ENCODE results near the gene ZMYM2. TPM values are rescaled to one million over a fixed set of nuclear protein-coding genes. Genes with fewer than 3 reads are reported as not detected.
"Not testable (repeated sequence)": the region's sequence is repeated elsewhere in the genome, so short reads cannot be mapped to it uniquely, and the experiment has no call there.

ZMYM2 gene
- total RNA-seq, 1 donor from 2014 or later = 109 TPM

DNA sequence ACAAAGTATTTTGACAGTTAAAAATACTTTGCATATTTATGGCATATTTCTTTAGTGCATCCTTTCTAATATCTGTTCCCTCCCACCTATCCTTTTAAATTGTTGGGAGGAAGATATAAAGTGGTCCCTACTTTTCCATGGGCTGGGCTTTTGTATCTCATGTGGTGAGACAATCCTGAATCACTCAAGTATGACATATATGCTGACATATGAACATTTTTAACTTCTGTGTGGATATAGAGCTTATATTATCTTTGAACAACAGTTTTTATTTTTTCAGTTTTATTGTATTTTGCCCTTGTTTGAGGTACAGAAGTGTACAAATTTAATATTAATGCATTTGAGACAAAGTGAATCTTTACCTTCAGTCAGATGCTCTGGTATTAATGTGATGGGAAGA is 3.4 kb downstream of the ZMYM2 start:
- Histone ChIP-seq H4K20me1 (ENCODE audit: insufficient read depth, low read length) (peaks cover 60% of the 10 kb centered on the region), H2AFZ (ENCODE audit: low read depth, low read length) (no peak overlapping the region), H3K27ac (ENCODE audit: low read depth, low read length) (no peak overlapping the region), H3K27me3 (ENCODE audit: insufficient read depth, low read length) (no peaks in the 10 kb centered on the region), H3K36me3 (ENCODE audit: insufficient read depth, low read length) (peaks cover 8% of the 10 kb centered on the region), H3K4me1 (ENCODE audit: insufficient read depth, low read length) (peaks cover 18% of the 10 kb centered on the region), H3K9me3 (ENCODE audit: insufficient read depth, low read depth, low read length) (no peaks in the 10 kb centered on the region), H3K4me2 (ENCODE audit: low read length) (peak overlapping the region; percentile 97), H3K9ac (ENCODE audit: low read length) (no peak overlapping the region), H3K79me2 (ENCODE audit: insufficient read depth, low read length) (peaks cover 75% of the 10 kb centered on the region), H3K4me3 (ENCODE audit: insufficient read depth, low read depth, low read length) (no peak overlapping the region)
- Mint-ChIP-seq H3K9me3 (ENCODE audit: unreplicated experiment) (no peaks in the 10 kb centered on the region), H3K36me3 (ENCODE audit: low read depth, unreplicated experiment) (peaks cover 6% of the 10 kb centered on the region), H3K27ac (ENCODE audit: unreplicated experiment) (no peak overlapping the region), H3K4me1 (ENCODE audit: low read depth, unreplicated experiment) (peaks cover 9% of the 10 kb centered on the region), H3K27me3 (ENCODE audit: low read depth, unreplicated experiment) (no peaks in the 10 kb centered on the region), H3K4me3 (ENCODE audit: unreplicated experiment) (peak overlapping the region; percentile 95)
- FAIRE-seq (no peak), DNase-seq (ENCODE audit: low read depth) (no peak)
- TF ChIP-seq, protein P1, sequence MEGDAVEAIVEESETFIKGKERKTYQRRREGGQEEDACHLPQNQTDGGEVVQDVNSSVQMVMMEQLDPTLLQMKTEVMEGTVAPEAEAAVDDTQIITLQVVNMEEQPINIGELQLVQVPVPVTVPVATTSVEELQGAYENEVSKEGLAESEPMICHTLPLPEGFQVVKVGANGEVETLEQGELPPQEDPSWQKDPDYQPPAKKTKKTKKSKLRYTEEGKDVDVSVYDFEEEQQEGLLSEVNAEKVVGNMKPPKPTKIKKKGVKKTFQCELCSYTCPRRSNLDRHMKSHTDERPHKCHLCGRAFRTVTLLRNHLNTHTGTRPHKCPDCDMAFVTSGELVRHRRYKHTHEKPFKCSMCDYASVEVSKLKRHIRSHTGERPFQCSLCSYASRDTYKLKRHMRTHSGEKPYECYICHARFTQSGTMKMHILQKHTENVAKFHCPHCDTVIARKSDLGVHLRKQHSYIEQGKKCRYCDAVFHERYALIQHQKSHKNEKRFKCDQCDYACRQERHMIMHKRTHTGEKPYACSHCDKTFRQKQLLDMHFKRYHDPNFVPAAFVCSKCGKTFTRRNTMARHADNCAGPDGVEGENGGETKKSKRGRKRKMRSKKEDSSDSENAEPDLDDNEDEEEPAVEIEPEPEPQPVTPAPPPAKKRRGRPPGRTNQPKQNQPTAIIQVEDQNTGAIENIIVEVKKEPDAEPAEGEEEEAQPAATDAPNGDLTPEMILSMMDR (IDR thresholded peaks at IDR 0.05; ENCODE audit: insufficient read depth, low read depth, low read length) = no peak
- TF ChIP-seq EZH2 (IDR thresholded peaks at IDR 0.05; ENCODE audit: insufficient read depth, low read length) = no peak

DNA sequence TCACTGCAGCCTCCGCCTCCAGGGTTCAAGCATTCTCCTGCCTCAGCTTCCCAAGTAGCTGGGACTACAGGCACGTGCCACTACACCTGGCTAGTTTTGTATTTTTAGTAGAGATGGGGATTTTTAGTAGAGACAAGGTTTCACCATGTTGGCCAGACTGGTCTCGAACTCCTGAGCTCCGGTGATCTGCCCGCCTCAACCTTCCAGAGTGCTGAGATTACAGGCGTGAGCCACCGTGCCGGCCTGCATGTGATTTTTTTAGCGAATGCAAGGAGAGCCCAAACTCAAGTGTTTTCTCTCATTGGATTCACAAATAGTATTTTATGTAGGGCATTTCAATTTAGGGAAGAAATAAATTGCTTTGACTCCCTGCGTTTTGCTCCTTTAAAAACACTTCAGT is 4.4 kb downstream of the ZMYM2 start:
- no peak overlapping the region for H3K4me2 ChIP-seq (ENCODE audit: low read length)
- peaks cover 13% of the 10 kb centered on the region for H3K4me1 Mint-ChIP-seq (ENCODE audit: low read depth, unreplicated experiment)
- no peak overlapping the region for H3K27ac Mint-ChIP-seq (ENCODE audit: unreplicated experiment)
- peaks cover 70% of the 10 kb centered on the region for H4K20me1 ChIP-seq (ENCODE audit: insufficient read depth, low read length)
- H3K36me3 Mint-ChIP-seq (ENCODE audit: low read depth, unreplicated experiment) = peaks cover 9% of the 10 kb centered on the region
- DNase-seq (ENCODE audit: low read depth) (no peak), FAIRE-seq (no peak)
- no peaks in the 10 kb centered on the region for H3K27me3 ChIP-seq (ENCODE audit: insufficient read depth, low read length)
- H3K27ac ChIP-seq (ENCODE audit: low read depth, low read length) = no peak overlapping the region
- H3K4me3 Mint-ChIP-seq (ENCODE audit: unreplicated experiment) = peak overlapping the region; percentile 69
- no peak overlapping the region for H3K4me3 ChIP-seq (ENCODE audit: insufficient read depth, low read depth, low read length)
- no peaks in the 10 kb centered on the region for H3K9me3 ChIP-seq (ENCODE audit: insufficient read depth, low read depth, low read length)
- TF ChIP-seq, protein P1 (IDR thresholded peaks at IDR 0.05; ENCODE audit: insufficient read depth, low read depth, low read length) = no peak
- TF ChIP-seq EZH2 (IDR thresholded peaks at IDR 0.05; ENCODE audit: insufficient read depth, low read length) = no peak
- no peaks in the 10 kb centered on the region for H3K27me3 Mint-ChIP-seq (ENCODE audit: low read depth, unreplicated experiment)
- H3K9ac ChIP-seq (ENCODE audit: low read length) = no peak overlapping the region
- peaks cover 85% of the 10 kb centered on the region for H3K79me2 ChIP-seq (ENCODE audit: insufficient read depth, low read length)
- H2AFZ ChIP-seq (ENCODE audit: low read depth, low read length) = no peak overlapping the region
- peaks cover 18% of the 10 kb centered on the region for H3K4me1 ChIP-seq (ENCODE audit: insufficient read depth, low read length)
- no peaks in the 10 kb centered on the region for H3K9me3 Mint-ChIP-seq (ENCODE audit: unreplicated experiment)
- peaks cover 9% of the 10 kb centered on the region for H3K36me3 ChIP-seq (ENCODE audit: insufficient read depth, low read length)

DNA sequence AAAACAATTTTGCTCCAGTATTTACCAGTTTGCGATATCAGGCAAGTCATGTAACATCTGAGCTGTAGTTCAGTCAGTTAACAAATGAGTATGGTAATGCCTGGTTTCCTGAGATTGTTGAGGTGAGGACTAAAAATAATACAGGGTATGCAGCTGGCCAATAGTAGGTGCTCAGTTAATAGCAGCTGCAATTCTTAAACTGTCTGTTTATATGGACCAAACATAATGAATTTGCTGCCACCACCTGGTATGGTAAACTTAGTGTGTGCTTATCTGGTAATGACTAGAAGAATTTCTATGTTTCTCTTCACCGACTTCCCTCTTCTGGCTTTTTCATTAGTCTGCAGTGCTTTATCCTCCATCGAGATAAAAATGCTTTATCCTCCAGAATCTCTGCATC is 9.1 kb downstream of the ZMYM2 start:
- peaks cover 98% of the 10 kb centered on the region for H3K79me2 ChIP-seq (ENCODE audit: insufficient read depth, low read length)
- Mint-ChIP-seq H3K9me3 (ENCODE audit: unreplicated experiment) (no peaks in the 10 kb centered on the region), H3K27me3 (ENCODE audit: low read depth, unreplicated experiment) (no peaks in the 10 kb centered on the region), H3K36me3 (ENCODE audit: low read depth, unreplicated experiment) (peaks cover 15% of the 10 kb centered on the region), H3K27ac (ENCODE audit: unreplicated experiment) (no peak overlapping the region), H3K4me3 (ENCODE audit: unreplicated experiment) (no peak overlapping the region), H3K4me1 (ENCODE audit: low read depth, unreplicated experiment) (peaks cover 9% of the 10 kb centered on the region)
- H4K20me1 ChIP-seq (ENCODE audit: insufficient read depth, low read length) = peaks cover 76% of the 10 kb centered on the region
- H3K36me3 ChIP-seq (ENCODE audit: insufficient read depth, low read length) = peaks cover 9% of the 10 kb centered on the region
- no peaks in the 10 kb centered on the region for H3K4me1 ChIP-seq (ENCODE audit: insufficient read depth, low read length)
- no peaks in the 10 kb centered on the region for H3K27me3 ChIP-seq (ENCODE audit: insufficient read depth, low read length)
- H3K4me2 ChIP-seq (ENCODE audit: low read length) = no peak overlapping the region
- no peak for FAIRE-seq
- no peaks in the 10 kb centered on the region for H3K9me3 ChIP-seq (ENCODE audit: insufficient read depth, low read depth, low read length)
- H3K27ac ChIP-seq (ENCODE audit: low read depth, low read length) = no peak overlapping the region
- no peak overlapping the region for H3K4me3 ChIP-seq (ENCODE audit: insufficient read depth, low read depth, low read length)
- no peak overlapping the region for H3K9ac ChIP-seq (ENCODE audit: low read length)
- H2AFZ ChIP-seq (ENCODE audit: low read depth, low read length) = no peak overlapping the region
- TF ChIP-seq, protein P1 (IDR thresholded peaks at IDR 0.05; ENCODE audit: insufficient read depth, low read depth, low read length) = no peak
- no peak for TF ChIP-seq EZH2 (IDR thresholded peaks at IDR 0.05; ENCODE audit: insufficient read depth, low read length)
- DNase-seq (ENCODE audit: low read depth) = no peak

DNA sequence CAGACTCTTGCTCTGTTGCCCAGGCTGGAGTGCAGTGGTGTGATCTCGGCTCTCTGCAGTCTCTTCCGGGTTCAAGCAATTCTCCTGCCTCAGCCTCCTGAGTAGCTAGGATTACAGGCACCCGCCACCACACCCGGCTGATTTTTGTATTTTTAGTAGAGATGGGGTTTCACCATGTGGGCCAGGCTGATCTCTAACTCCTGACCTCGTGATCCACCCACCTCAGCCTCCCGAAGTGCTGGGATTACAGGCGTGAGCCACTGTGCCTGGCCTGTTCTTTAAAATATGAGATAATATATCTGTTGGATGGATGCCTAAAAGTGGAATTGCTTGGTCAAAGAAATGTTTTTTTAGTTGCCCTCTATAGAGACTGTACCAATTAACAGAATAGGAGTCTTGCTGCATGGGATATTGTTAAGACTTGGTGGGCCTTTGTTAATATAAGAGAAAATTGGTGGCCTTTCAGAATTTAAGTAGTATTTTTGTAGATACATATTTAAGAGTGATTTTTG is 16.0 kb downstream of the ZMYM2 start:
- not testable (repeated sequence) for H3K36me3 ChIP-seq (ENCODE audit: insufficient read depth, low read length)
- peaks cover 21% of the 10 kb centered on the region for H3K36me3 Mint-ChIP-seq (ENCODE audit: low read depth, unreplicated experiment)

More for the DNA sequence above, 16.0 kb downstream of the ZMYM2 start:
- not testable (repeated sequence) for H3K9ac ChIP-seq (ENCODE audit: low read length); DNase-seq (ENCODE audit: low read depth); H2AFZ ChIP-seq (ENCODE audit: low read depth, low read length); H3K4me3 ChIP-seq (ENCODE audit: insufficient read depth, low read depth, low read length); H3K9me3 Mint-ChIP-seq (ENCODE audit: unreplicated experiment); FAIRE-seq; H3K27ac Mint-ChIP-seq (ENCODE audit: unreplicated experiment); H3K4me1 Mint-ChIP-seq (ENCODE audit: low read depth, unreplicated experiment); H3K27me3 ChIP-seq (ENCODE audit: insufficient read depth, low read length); H3K4me1 ChIP-seq (ENCODE audit: insufficient read depth, low read length); H3K9me3 ChIP-seq (ENCODE audit: insufficient read depth, low read depth, low read length); H3K4me2 ChIP-seq (ENCODE audit: low read length); H3K27me3 Mint-ChIP-seq (ENCODE audit: low read depth, unreplicated experiment); H3K27ac ChIP-seq (ENCODE audit: low read depth, low read length); H3K4me3 Mint-ChIP-seq (ENCODE audit: unreplicated experiment)
- peaks cover 58% of the 10 kb centered on the region for H4K20me1 ChIP-seq (ENCODE audit: insufficient read depth, low read length)
- peaks cover 95% of the 10 kb centered on the region for H3K79me2 ChIP-seq (ENCODE audit: insufficient read depth, low read length)

Measured in astrocyte (in vitro differentiated cells and primary cell).